Measurements from ENCODE around the gene CYP39A1. TPM values are rescaled to one million over a fixed set of nuclear protein-coding genes. Genes with fewer than 3 reads are reported as not detected.

Gene CYP39A1
- total and polyA plus RNA-seq, 2 donors (not counting 1 experiment from before 2014, with no cell fraction given), result not detected

- H3K27ac ChIP-seq (ENCODE audit: low read length in 2 of 2), result no peak overlapping the region
- H3K27ac Mint-ChIP-seq, result no peak overlapping the region
- no peak for DNase-seq
- H3K36me3 ChIP-seq (replicated peaks in 1 of 2; ENCODE audit: control extremely low read depth in 1 of 2, control insufficient read depth in 1 of 2, extremely low read depth in 1 of 2, insufficient read depth in 2 of 2, low read length in 1 of 2), result no peaks in the 10 kb centered on the region
- ChIA-PET CTCF (interaction anchor here (1.1 kb wide), 1 partner anchor 21 kb away, joined by 5 read pairs; no protein-coding TSS in a partner anchor), POLR2A (no interaction called here)
- H3K4me3 ChIP-seq (ENCODE audit: control extremely low read depth in 1 of 5, extremely low read depth in 1 of 5, insufficient read depth in 1 of 5, low read depth in 2 of 5, low read length in 4 of 5), result no peak overlapping the region
- no peaks in the 10 kb centered on the region for H3K79me2 ChIP-seq (ENCODE audit: control insufficient read depth, insufficient read depth, low read length)
- H3K9ac ChIP-seq (ENCODE audit: low read length), result no peak overlapping the region
- peaks cover 28% of the 10 kb centered on the region for H3K27me3 Mint-ChIP-seq
- no peaks in the 10 kb centered on the region for H3K9me3 Mint-ChIP-seq (ENCODE audit: insufficient read depth)
- no peak overlapping the region for H2AFZ ChIP-seq (ENCODE audit: insufficient read depth, low read depth, low read length, poor library complexity, severe bottlenecking)
- no peak for TF ChIP-seq CTCF (IDR thresholded peaks at IDR 0.05)
- no peak for TF ChIP-seq EZH2 (IDR thresholded peaks at IDR 0.05; ENCODE audit: borderline replicate concordance, insufficient read depth, low read depth, low read length, poor library complexity, severe bottlenecking)
- H3K4me3 Mint-ChIP-seq, result no peak overlapping the region
- no peaks in the 10 kb centered on the region for H3K9me3 ChIP-seq (ENCODE audit: control extremely low read depth in 1 of 3, control insufficient read depth in 2 of 3, insufficient read depth in 1 of 3, low read length in 2 of 3)
- H3K4me1 ChIP-seq (ENCODE audit: control insufficient read depth in 2 of 2, insufficient read depth in 2 of 2, low read length in 2 of 2), result peaks cover 6 to 7% of the 10 kb centered on the region in 2 donors
- no peak overlapping the region for H3K4me2 ChIP-seq (replicated peaks; ENCODE audit: low read depth, low read length, poor library complexity, severe bottlenecking)
- no peaks in the 10 kb centered on the region for H4K20me1 ChIP-seq (ENCODE audit: control insufficient read depth, insufficient read depth, low read length, poor library complexity, severe bottlenecking)
- peaks cover 0 to 11% (median 7%) of the 10 kb centered on the region in 4 experiments for H3K27me3 ChIP-seq (replicated peaks in 1 of 4; ENCODE audit: control extremely low read depth in 1 of 4, control insufficient read depth in 3 of 4, insufficient read depth in 4 of 4, low read length in 3 of 4)
- intact Hi-C loops (cut with micrococcal nuclease), result loop anchor here (10.0 kb wide), 1 partner anchor 523 kb away; no protein-coding TSS in a partner anchor
- ATAC-seq (ENCODE audit: low read depth), result no peak
- H3K4me1 Mint-ChIP-seq, result peaks cover 9% of the 10 kb centered on the region
Observed at GRCh38 chr6:46657642-46658041, 5.0 kb upstream of the CYP39A1 start.

GRCh38 chr6:46655803-46656202 lies 3.2 kb upstream of the CYP39A1 start:
- Histone ChIP-seq H3K27ac (ENCODE audit: low read length in 2 of 2) (no peak overlapping the region), H3K4me3 (ENCODE audit: control extremely low read depth in 1 of 5, extremely low read depth in 1 of 5, insufficient read depth in 1 of 5, low read depth in 2 of 5, low read length in 4 of 5) (no peak overlapping the region), H3K36me3 (replicated peaks in 1 of 2; ENCODE audit: control extremely low read depth in 1 of 2, control insufficient read depth in 1 of 2, extremely low read depth in 1 of 2, insufficient read depth in 2 of 2, low read length in 1 of 2) (no peaks in the 10 kb centered on the region), H3K4me2 (replicated peaks; ENCODE audit: low read depth, low read length, poor library complexity, severe bottlenecking) (no peak overlapping the region), H4K20me1 (ENCODE audit: control insufficient read depth, insufficient read depth, low read length, poor library complexity, severe bottlenecking) (no peaks in the 10 kb centered on the region), H3K27me3 (replicated peaks in 1 of 4; ENCODE audit: control extremely low read depth in 1 of 4, control insufficient read depth in 3 of 4, insufficient read depth in 4 of 4, low read length in 3 of 4) (peaks cover 0 to 21% (median 13%) of the 10 kb centered on the region in 4 experiments), H3K4me1 (ENCODE audit: control insufficient read depth in 2 of 2, insufficient read depth in 2 of 2, low read length in 2 of 2) (peaks cover 11 to 12% of the 10 kb centered on the region in 2 donors), H2AFZ (ENCODE audit: insufficient read depth, low read depth, low read length, poor library complexity, severe bottlenecking) (no peak overlapping the region), H3K9ac (ENCODE audit: low read length) (no peak overlapping the region), H3K79me2 (ENCODE audit: control insufficient read depth, insufficient read depth, low read length) (no peaks in the 10 kb centered on the region), H3K9me3 (ENCODE audit: control extremely low read depth in 1 of 3, control insufficient read depth in 2 of 3, insufficient read depth in 1 of 3, low read length in 2 of 3) (no peaks in the 10 kb centered on the region)
- Mint-ChIP-seq H3K27me3 (peaks cover 43% of the 10 kb centered on the region), H3K4me1 (peaks cover 16% of the 10 kb centered on the region), H3K9me3 (ENCODE audit: insufficient read depth) (no peaks in the 10 kb centered on the region), H3K27ac (no peak overlapping the region), H3K4me3 (no peak overlapping the region)
- no peak for ATAC-seq (ENCODE audit: low read depth)
- WGBS (ENCODE audit: insufficient coverage), result 74% methylated on average over 5 of the region's 6 CpGs
- CTCF ChIA-PET, result interaction anchor here (0.7 kb wide), 1 partner anchor 23 kb away, joined by 3 read pairs; no protein-coding TSS in a partner anchor
- intact Hi-C loops (cut with micrococcal nuclease), result loop anchor here (10.0 kb wide), 1 partner anchor 521 kb away; no protein-coding TSS in a partner anchor
- TF ChIP-seq CTCF (IDR thresholded peaks at IDR 0.05) (no peak), EZH2 (IDR thresholded peaks at IDR 0.05; ENCODE audit: borderline replicate concordance, insufficient read depth, low read depth, low read length, poor library complexity, severe bottlenecking) (no peak)
- POLR2A ChIA-PET, result no interaction called here
- DNase-seq, result no peak
